GM13976 (cell line): ENCODE data around the gene MVB12B.

Experiments
- DNase-seq: peaks from one replicate; pipeline ENCODE4 v3.0.0; 2012; ENCODE audit warnings: low spot score
- CTCF ChIP-seq: IDR thresholded peaks from 2 replicates; pipeline ENCODE4 v1.5.1; 2012; ENCODE audit warnings: borderline replicate concordance, mild to moderate bottlenecking; ENCODE audit not compliant: insufficient read depth; ENCODE audit errors: extremely low read depth, missing control alignments, control extremely low read depth
- in situ Hi-C: fragments of 300-500 bp; cut with MboI; formaldehyde crosslinking; loops from one replicate; pipeline ENCODE4 v1.12.0; 2022; ENCODE audit warnings: low sequenced_read_pairs, mixed read lengths, inconsistent platforms; ENCODE audit not compliant: unreplicated experiment

The MVB12B gene

GRCh38 chr9:126346031-126346430 lies 19.4 kb downstream of the MVB12B start:
- no peak for TF ChIP-seq CTCF
- in situ Hi-C loops = no loop called here
- no peak for DNase-seq

GRCh38 chr9:126347093-126347492 lies 20.5 kb downstream of the MVB12B start:
- TF ChIP-seq CTCF = no peak
- in situ Hi-C loops = no loop called here
- DNase-seq = peak; percentile 7

GRCh38 chr9:126347911-126348760 lies 21.5 kb downstream of the MVB12B start:
- no peak for DNase-seq
- TF ChIP-seq CTCF = no peak
- in situ Hi-C loops = no loop called here

DNA sequence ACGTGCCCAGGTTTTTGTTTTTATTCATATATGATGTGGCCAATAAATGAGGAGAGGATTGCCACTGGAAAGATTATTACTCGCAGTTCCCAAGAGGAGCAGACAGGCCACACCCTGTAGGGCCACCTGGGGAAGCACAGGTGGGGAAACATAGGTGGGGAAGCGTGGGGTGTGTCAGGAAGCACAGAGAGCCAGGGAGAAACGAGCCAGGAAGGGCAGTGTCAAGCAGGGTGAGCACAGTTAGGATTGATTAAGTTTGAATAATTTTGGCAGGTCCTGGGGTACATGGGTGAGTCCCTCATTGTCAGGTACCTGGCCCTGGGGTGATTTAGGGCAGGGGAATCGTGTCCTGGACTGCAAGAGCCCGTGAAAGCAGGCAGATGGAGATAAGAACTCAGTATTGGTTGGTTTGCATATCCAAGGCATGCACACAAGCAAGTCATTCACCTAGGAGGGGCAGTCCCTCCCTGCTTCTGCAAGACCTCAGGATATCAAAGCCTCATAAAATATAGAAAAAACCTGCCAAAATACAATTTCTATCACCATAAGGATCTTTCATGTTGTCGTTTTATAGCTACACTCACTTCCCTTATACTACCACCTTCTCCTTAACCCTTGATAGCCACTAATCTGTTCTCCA lies 22.4 kb downstream of the MVB12B start:
- no peak for DNase-seq
- no peak for TF ChIP-seq CTCF
- in situ Hi-C loops = no loop called here

GRCh38 chr9:126354887-126355770 lies 28.5 kb downstream of the MVB12B start:
- in situ Hi-C loops = no loop called here
- no peak for DNase-seq
- no peak for TF ChIP-seq CTCF

GRCh38 chr9:126357074-126357473 lies 30.4 kb downstream of the MVB12B start:
- no peak for DNase-seq
- in situ Hi-C loops = no loop called here

More at GRCh38 chr9:126357074-126357473, 30.4 kb downstream of the MVB12B start:
- no peak for TF ChIP-seq CTCF
